NCI-H1105 (cell line): ENCODE data around the gene WDR11.
"Not testable (repeated sequence)": the region's sequence is repeated elsewhere in the genome, so short reads cannot be mapped to it uniquely, and the experiment has no call there.

ENCODE experiments used
- DNase-seq: peaks from one replicate; lab custom pipeline; 2025; lab: John Stamatoyannopoulos, UW

The WDR11 gene

DNA sequence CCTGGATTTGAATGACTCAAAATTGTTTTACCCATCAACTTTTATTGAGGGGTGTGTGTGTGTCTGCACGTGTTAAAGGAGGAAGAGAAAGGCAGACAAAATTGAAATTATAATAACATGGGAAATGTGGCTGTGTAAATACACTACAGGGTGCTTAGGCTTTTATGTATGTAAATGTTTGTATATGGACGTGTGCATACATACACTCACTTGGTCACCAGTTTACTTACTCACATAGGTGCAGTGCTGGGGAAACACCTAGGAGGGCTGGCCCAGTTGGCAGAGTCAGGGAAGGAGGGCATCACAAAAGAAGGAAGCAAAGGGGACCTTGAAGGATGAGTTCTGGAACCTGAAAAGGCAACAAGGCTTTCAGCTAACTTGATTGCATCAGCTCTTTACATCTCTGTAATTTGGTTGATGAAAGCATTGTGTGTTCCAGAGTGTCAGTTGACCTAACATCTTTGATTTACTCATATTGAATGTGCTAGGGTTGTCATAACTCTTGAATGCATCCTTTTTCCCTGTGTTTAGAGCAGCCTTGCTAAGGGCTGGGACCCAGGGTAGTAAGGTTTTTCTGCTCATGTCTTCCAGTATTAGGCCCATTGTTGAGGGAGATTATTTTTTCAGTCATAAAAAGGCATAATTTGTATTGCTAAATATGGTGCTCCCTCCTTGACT is 10.2 kb downstream of the WDR11 start:
- DNase-seq = no peak

DNA sequence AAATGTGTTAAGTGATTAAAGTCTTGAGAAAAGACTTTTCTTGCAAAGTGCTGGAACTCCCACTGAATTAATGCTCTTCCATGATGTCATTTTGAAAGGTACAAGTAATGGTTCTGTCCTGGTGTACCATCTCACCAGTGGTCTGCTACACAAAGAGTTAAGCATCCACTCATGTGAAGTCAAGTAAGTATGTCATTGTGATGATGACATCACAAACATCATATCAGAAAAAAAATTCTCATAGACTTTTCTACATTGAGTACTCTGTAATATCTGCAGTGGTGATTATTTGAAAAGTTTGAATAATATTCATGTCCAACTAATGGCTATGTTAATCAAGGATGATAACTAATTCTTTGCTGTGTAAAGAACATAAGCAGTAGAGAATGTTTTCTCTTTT is 22.6 kb downstream of the WDR11 start:
- DNase-seq = no peak

DNA sequence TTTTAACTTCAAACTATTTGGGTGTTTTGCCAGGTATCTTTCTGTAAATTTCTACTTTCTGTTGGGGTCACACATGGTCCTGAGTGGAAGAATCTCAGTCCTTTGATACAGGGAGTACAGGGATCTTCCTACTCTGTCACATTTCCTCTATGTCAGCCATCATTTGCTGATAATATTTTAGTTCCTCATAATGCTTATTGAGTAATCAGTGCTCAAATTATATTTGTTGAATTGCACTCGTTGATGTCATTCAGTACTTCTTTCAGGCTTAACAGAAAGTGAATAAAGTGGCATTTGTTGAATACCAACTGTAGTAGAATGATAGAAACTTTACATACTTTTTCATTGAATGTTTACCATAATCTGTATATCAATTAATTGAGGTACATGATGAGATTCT is 31.9 kb downstream of the WDR11 start:
- no peak for DNase-seq

DNA sequence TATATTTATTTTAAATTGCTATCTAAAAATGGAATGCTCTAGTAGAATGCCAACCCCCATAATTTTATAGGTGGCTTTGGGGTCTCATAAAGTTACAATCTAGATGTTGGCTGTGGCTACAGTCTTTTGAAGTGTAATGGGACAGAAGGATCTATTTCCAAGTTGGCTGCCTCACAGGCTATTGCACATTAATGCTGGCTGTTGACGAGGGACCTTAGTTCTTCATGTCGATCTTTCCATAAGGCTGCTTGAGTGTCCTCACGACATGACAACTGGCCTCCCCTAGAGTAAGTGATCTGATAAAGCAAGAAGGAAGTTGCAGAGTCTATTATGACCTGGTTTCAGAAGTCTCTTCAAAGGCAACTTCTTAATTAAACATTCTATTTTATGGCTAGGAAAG is 36.3 kb downstream of the WDR11 start:
- DNase-seq = no peak

DNA sequence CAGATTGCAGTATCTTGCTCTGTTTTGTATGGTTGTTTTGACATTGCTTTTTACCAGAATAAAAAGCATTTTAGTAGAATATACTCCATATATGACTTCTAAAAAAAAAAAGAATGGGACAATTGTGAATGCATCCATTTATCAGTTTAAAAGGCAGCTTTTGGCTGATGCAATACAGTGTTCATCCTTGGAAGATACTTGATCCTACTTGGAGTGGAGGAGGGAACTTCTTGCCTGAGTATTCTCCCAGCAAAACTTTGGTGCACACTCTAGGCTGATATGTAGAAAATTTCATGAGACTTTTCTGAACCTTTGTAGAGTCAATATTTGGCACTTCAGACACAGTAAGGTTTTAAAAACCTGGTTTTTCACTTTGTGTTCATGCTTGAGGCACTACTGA is 40.2 kb downstream of the WDR11 start:
- no peak for DNase-seq

DNA sequence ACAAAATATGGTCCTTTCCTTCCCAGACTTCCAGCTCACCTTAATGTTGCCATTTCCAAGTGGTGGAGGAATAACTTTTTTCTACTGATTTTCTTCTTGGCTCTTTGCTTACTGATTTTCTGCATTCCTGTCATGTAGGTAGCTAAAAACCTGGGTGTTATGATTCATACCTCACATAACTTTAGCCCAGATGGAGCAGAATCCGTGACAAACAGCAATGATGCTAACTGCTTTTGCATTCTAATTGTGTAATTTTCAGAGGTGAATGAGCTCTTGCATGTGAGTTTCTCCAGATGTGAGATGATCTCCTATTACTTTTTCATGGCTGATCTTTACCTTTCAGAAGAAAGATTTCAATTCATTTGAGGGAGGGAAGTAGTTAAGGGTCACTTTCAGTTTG is 43.4 kb downstream of the WDR11 start:
- no peak for DNase-seq

DNA sequence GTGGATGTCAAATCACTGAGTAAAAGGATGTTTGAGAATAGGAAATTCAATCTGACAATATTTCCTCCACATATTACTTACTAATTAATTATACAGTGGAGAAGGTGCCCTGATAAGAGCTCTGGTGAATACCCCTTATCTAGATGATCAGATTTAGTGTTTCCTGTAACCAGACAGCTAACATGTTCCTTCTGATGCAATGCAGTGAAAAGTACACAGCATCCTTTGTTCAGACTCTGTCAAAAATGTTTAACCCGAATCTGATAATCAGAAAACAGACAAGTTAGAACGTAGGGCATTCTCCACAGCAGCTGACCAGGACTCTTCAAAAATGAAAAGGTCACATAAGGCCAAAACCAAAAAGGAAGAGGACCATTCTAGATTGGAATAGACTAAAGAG is 46.2 kb downstream of the WDR11 start:
- no peak for DNase-seq

DNA sequence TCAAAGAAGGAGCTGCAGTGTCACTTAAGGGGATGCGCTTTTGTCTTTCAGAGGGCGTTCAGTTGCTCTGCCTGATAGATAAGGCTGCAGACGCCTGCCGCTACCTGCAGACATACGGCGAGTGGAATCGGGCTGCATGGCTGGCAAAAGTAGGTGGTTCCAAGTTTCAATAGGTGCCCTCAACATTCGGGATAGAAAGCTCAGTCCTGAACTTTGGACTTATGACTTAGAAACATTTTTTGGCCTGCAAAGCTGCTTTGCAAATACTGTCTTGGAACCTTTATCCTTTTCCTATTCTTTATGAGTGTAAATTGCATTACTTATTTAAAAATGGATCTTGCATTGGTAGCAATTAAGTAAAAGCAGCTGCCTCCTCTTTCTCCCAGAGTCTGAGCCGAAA is 54.1 kb downstream of the WDR11 start:
- no peak for DNase-seq

DNA sequence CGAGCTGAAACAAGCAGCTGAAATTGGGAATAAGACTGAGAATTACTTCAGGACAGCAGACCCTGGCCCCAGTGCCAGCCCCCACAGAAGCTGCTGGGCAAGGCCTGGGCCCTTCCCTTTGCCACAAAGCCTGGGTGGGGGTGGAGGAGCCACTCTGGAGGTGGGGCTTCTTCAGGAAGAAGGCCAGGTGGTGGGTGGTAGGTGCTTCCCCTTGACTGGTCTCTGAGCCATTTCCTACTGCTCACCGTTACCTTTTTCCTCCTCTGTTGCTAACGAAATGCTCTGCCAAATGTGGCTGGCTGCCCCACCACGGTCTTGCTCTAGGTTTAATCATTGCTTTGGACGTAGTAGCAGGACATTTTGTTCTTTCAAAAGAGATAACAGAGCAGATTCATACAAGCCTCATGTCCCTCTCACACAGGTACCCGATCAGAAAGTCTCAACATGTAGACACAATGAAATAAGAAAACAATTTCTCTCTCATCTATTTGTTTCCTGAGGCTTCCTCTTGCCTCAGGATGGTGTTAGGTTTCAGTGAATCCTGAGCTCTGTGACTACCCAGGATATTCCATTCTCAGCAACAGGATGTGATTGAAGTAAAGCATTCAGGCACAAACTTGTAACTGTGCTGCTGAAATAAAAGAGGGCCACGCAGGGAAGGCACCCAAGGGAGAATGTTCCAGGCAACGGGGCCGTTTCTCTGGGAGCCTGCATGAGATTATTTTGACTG is 66.5 kb downstream of the WDR11 start:
- no peak for DNase-seq

DNA sequence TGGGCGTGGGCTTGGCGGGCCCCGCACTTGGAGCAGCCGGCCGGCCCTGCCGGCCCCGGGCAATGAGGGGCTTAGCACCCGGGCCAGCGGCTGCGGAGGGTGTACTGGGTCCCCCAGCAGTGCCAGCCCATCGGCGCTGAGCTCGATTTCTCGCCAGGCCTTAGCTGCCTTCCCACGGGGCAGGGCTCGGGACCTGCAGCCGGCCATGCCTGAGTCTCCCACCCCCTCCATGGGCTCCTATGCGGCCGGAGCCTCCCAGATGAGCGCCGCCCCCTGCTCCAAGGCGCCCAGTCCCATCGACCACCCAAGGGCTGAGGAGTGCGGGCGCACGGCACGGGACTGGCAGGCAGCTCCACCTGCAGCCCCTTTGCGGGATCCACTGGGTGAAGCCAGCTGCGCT is 72.7 kb downstream of the WDR11 start:
- not testable (repeated sequence) for DNase-seq

DNA sequence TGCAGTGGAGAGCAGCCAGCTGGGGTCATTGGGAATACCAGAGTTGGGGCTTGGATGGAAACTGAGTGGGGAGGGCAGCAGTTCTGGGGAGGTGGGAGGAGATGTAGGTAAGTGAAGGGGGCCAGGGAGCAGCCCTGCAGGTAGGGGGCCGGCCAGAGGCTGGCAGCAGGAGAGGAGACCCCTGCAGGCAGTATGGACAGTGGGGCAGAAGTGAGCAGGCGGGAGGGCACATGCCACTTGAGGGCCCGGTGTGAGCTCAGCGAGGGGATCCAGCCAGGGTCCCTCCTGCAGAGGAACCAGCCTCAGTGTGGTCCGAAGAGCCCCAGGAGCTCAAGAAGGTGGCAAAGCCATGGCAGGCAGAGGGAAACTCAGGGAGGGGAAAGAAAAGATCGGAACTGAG is 75.4 kb downstream of the WDR11 start:
- no peak for DNase-seq

DNA sequence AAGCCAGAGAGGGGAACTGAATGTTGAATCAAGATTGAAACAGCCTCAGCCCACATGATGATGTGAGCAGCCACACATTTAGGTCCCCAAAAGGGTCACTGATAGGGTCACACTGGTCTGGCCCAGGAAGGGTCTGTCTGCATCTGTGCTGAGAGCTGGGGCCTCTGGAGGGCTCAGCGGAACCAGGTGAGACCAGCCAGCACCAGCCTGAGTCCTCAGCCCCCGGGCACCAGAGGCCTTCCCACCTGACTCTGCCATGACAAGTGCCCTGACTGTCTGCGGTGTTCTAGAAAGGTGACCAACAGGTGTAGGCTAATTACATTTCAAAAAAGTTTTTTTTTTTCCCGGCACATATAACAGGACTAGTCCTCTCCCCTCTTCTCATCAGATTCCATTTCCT is 76.2 kb downstream of the WDR11 start:
- DNase-seq = no peak

DNA sequence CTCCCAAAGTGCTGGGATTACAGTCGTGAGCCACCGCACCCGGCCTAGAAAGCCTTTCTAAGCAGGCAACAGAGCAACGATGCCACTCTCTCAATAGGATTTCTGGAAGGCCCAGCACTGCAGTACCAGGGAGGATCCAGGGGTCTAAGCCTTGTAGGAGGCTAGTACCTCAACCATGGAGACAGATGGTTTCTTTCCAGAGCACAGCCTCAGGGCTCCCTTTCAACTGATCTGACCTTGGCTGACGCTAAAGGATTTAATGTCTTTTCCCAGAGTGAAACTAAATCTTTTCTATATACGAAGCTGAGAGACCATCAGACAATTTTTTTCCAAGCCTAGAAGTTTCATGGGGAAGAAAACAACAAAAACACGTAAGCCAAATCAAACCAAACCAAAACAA is 78.0 kb downstream of the WDR11 start:
- DNase-seq = no peak

DNA sequence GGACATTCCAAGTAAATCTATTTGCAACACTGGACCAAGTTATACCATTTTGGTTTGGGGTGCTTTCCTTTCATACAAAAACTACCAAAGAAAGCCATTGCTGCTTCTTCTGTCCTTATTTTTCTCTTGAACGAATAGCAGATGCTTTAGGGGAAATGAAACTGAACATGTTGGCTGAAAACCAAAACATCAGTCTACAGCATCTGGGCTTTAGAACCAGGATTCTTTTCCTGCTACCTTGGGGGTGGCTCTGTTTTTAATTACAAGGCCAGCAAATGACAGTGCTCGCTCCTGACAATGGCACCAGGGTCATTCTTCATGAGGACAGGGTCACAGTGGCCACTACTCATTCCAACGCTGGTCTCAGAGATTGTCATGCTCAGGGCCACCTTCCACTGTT is 80.3 kb downstream of the WDR11 start:
- DNase-seq = no peak

DNA sequence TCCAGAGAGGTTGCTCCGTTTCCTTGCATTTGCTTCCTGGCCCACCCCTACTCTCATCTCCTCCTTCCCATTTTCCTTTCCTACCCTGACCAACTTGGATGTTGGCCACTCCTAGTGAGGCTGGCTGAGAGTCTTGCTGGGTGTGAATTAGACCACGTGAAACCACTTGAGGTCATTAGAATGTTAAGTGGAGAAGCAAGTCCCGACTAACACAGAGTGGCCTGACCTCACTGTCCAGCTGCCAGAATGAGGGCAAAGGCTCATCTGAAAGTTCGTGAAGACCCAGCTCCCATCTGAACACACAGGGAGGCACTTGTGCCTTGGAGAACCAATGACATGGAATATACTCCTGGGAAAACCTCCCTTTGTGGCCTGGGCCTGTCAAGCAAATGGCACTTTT is 80.8 kb downstream of the WDR11 start:
- no peak for DNase-seq

DNA sequence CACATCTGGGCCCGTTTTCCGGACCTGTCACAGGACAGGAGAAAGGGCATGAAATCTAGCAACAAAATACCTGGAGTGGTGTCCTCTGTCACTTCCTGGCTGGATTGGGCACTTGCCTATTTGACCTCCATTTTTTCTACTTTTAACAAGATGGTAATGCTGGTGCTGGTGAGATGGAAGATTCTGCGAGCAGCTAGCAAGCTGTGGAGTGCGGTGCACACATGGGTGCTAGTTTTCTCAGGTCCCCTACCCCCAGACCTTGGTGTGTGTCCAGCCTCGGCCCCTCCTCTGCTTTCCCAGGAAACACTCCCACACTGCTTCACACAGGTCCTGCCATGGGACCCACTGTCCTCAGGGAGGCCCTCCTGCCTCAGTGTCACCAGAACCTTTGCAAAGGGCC is 87.7 kb downstream of the WDR11 start:
- DNase-seq = no peak

DNA sequence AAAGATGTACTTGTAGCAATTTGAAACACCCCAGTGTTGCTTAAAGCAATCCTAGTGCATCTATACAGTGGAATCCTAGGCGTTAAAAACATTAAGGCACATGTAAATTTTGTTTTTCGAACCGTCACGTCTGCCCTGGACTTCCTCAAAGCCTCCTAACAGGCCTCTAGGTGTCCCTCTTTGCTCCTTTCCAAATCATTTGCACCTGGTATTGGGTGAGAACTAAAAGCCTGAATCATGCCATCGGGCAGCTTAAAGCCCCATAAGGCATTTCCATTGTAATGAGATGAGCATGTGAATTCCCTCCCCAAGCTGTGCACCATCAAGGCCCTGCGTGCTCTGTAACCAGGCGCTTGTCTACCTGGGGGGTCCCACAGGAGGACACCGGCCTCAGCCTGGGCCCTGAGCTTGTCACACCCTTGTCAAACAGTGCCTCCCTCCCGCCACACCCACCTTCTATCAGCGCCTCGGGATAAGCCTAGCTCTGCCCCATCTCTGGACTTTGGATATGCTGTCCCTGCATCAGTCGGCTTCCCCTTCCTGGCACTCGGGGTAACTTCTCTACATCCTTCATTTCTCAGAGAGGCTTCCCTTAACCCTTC is 89.2 kb downstream of the WDR11 start:
- DNase-seq = no peak

DNA sequence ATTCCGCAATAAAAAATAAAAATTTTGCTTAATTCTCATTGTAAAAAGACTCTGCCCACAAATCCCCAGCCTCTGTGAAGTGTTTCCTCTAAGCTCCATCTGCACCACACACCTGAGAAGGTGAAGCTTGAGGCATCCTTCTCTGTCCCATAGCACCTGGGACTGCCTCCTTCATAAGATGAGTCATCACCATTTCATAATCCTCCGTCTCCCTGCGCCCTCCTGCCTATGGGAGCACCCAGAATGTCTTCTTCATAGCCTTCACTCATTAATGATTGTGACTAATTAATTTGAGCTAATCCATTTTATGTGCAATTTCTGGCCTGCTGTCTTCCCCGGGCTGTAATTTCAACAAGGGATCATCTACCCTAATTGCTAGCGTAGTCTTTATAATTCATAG is 90.3 kb downstream of the WDR11 start:
- DNase-seq = no peak

DNA sequence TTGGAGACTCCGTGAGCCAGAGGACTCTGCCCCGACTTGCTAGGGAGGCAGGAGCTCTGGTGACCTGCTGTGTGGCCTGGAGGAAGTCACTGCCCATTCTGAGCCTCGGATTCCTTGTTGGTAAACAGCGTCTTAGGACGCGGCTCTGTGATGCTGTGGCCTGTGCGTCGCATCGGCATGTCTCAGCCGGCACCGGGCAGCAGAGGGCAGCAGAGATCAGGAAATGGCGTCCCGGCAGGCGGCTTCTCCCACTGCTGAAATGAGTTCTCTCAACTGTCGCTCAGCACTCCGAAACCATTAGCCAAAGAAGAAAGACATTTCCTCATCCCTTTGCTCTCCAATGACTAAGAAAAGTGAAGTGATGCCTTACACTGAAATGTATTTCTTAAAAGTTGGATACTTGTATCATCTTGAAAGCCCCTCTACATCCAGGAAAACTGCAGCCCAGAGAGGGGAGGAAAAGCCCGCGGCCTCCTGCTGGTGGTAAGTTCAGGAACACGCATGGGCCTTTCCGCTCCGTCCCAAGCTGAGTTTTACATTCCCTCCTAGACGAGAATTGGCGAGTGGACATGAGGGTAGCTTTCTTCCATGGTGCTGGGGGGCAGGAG is 91.7 kb downstream of the WDR11 start:
- DNase-seq = peak; percentile 19

DNA sequence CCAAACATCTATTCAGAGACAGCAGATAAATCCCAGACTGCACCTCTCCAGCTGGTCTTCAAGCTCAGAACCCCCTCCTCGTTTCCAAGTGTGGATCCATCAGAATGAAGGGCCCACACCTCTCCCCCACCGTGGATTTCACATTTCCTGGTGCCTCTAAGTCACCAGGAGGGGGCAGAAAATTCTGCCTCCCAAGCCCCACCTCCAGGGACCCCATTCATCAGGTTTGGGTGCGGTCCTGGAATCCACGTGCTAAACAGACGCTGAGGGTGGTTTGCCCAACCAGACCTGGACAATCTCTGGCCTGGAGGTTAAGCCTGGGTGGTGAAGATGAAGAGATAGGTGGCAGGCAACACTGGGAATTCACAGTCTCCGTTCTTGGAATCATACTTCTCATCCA is 92.4 kb downstream of the WDR11 start:
- no peak for DNase-seq

DNA sequence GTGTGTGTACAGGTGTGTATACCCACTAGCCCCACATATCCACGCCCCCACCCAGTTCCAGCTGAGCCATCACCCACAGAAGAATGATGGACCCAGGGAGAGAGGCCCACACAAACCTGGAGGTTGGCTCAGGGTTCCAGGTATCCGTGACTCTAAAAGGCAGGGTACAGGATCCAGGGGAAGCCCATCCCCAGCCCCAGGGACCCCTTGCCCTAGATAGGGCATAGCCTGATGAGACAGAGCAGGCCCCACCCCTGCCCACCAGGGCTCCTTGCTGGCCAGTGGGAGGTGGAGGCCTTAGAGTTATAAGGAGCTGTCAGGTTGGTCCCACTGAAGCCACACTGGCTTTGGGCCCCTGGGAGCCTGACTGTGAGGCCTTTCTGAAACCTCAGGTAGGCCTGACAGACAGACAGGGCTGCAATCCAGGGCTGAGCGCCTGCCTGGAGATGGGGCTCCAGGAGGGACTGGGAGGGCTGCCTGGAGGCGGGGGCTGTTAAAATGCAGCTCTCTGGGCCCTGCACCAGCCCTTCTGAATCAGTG is 93.5 kb downstream of the WDR11 start:
- DNase-seq = no peak

DNA sequence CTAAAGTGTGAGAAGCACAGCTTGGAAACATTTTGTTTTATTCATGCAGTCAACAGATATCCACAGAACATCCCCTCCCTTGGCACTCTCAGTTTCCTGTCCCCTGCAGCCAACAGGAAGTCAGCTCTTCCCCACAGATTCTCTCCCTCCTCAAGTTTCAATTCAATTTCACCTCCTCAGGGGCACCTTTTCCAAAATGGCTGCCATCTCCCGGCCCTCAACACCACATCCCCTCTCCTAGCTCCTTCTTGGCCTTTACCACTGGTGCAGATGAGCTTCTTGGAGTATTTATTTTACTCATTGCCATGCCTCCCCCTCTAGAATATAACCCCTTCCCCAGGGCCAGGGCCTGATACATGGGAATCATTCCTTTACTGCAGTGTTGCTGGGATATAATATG is 94.0 kb downstream of the WDR11 start:
- no peak for DNase-seq

DNA sequence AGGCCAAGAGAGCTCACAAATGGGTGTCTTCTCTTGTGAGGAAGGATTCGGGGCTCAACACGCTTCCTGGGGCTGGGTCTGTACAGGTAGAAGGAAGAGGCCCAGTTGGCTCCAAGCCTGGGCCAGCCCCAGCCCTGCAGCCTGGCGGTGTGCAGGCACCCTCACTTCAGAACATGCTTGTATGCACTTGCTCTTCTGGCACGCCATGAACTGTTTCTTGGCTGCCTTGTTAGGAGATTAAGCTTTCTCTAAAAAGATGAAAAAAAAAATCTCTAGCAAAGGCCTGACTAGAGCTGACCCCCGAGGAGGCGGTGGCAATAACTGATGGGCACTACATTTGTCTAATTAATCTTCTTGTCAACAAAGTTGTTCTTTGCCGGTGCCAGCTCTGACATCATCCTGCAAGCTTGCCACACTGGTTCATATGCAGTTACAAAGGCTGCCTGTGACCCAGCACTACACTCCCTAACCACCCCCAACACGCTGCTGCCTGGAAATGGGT is 94.7 kb downstream of the WDR11 start:
- DNase-seq = no peak
